ENCODE data around the gene EFNA5. TPM values are rescaled to one million over a fixed set of nuclear protein-coding genes. Genes with fewer than 3 reads are reported as not detected.

EFNA5 gene
- total RNA-seq, 4 donors from 2014 or later = 6.8 to 17.9 (median 11.5) TPM

DNA sequence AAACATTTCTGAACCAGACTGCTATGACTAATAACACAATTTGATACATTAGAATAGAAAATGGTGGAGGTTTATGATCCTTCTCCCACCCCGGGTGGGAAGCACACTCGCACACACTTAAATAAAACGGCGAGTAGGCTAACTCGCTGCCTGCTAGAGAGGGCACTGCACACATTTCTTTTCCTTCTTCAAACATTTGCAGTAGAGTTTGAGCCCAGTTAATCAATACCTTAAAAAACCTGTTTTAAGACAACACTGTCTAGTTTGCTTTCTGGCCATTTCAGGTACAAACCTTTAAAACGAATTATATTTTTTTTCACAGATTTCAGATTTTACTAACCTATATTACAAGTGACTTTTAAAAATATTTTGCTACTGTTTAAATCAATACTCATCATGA is 63.5 kb downstream of the EFNA5 start:
- Histone ChIP-seq H3K27ac (no peak overlapping the region), H3K9me3 (no peaks in the 10 kb centered on the region), H3K27me3 (no peaks in the 10 kb centered on the region), H3K4me1 (peaks cover 0 to 30% (median 14%) of the 10 kb centered on the region in 3 donors), H3K36me3 (no peaks in the 10 kb centered on the region), H3K4me3 (no peak overlapping the region)
- intact Hi-C loops (cut with DNase I) = no loop called here
- no peak for TF ChIP-seq POLR2A (IDR thresholded peaks at IDR 0.05)
- TF ChIP-seq, protein P1, sequence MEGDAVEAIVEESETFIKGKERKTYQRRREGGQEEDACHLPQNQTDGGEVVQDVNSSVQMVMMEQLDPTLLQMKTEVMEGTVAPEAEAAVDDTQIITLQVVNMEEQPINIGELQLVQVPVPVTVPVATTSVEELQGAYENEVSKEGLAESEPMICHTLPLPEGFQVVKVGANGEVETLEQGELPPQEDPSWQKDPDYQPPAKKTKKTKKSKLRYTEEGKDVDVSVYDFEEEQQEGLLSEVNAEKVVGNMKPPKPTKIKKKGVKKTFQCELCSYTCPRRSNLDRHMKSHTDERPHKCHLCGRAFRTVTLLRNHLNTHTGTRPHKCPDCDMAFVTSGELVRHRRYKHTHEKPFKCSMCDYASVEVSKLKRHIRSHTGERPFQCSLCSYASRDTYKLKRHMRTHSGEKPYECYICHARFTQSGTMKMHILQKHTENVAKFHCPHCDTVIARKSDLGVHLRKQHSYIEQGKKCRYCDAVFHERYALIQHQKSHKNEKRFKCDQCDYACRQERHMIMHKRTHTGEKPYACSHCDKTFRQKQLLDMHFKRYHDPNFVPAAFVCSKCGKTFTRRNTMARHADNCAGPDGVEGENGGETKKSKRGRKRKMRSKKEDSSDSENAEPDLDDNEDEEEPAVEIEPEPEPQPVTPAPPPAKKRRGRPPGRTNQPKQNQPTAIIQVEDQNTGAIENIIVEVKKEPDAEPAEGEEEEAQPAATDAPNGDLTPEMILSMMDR (IDR thresholded peaks at IDR 0.05) = no peak
- WGBS, 2 donors = 82 to 90% methylated on average over 6 of the region's 6 CpGs
- DNase-seq = no peak

DNA sequence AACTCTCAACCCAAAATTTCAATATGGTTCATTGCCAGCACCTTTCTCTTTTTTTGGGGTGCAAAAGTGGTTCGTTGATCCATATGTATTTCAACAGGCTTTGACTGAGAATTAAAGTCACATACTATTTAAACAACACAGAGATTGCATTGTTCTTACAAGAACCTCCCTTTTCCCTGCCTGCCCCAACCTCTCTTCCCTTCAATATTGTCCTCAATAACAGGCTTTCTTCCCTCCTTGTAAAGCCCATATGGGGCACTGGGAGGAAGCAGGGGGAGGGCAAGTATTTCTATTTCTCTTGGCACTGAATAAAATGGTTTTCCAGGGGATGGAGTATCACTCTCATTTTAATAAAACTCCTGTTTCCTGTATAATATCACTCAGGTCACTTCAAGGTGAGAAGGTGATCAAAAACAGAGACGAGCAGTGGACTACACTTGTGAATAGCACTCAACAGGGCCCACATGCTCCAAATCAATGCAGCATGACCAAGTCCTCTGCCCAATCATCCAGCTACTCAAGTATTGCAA is 65.1 kb downstream of the EFNA5 start:
- no peak overlapping the region for H3K4me3 ChIP-seq
- intact Hi-C loops (cut with DNase I) = no loop called here
- H3K36me3 ChIP-seq = no peaks in the 10 kb centered on the region
- 68 to 79% methylated on average over 2 of the region's 2 CpGs for WGBS, 2 donors
- TF ChIP-seq POLR2A (IDR thresholded peaks at IDR 0.05) = no peak
- TF ChIP-seq, protein P1 (IDR thresholded peaks at IDR 0.05) = no peak
- H3K27me3 ChIP-seq = no peaks in the 10 kb centered on the region
- no peak for DNase-seq
- H3K27ac ChIP-seq = no peak overlapping the region
- no peaks in the 10 kb centered on the region for H3K9me3 ChIP-seq
- peaks cover 0 to 30% (median 14%) of the 10 kb centered on the region in 3 donors for H3K4me1 ChIP-seq

DNA sequence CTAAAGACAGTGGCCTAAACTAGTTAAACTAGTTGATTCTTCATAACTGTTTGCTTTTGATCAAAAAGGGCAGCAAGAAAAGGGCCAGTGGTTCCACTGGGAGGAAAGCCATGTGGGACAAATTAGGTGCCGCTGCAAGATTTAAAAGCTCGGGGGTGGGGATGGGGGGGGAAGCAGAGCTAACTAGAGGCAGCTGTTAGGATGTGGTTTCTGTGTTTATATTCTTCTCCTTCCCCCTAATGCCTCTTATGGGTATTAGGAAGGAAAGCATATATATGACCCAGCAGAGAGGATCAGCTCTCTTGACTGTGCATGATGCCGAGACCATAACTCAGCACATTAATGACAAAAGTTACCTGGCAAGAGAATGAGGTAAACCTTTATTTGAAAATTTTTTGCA is 65.7 kb downstream of the EFNA5 start:
- Histone ChIP-seq H3K4me1 (peaks cover 0 to 30% (median 14%) of the 10 kb centered on the region in 3 donors), H3K27ac (no peak overlapping the region), H3K27me3 (no peaks in the 10 kb centered on the region), H3K9me3 (no peaks in the 10 kb centered on the region), H3K36me3 (no peaks in the 10 kb centered on the region), H3K4me3 (no peak overlapping the region)
- 19 to 32% methylated on average over 2 to 3 of the region's 3 CpGs for WGBS, 2 donors
- DNase-seq = no peak
- intact Hi-C loops (cut with DNase I) = no loop called here
- TF ChIP-seq, protein P1 (IDR thresholded peaks at IDR 0.05) = no peak
- no peak for TF ChIP-seq POLR2A (IDR thresholded peaks at IDR 0.05)

DNA sequence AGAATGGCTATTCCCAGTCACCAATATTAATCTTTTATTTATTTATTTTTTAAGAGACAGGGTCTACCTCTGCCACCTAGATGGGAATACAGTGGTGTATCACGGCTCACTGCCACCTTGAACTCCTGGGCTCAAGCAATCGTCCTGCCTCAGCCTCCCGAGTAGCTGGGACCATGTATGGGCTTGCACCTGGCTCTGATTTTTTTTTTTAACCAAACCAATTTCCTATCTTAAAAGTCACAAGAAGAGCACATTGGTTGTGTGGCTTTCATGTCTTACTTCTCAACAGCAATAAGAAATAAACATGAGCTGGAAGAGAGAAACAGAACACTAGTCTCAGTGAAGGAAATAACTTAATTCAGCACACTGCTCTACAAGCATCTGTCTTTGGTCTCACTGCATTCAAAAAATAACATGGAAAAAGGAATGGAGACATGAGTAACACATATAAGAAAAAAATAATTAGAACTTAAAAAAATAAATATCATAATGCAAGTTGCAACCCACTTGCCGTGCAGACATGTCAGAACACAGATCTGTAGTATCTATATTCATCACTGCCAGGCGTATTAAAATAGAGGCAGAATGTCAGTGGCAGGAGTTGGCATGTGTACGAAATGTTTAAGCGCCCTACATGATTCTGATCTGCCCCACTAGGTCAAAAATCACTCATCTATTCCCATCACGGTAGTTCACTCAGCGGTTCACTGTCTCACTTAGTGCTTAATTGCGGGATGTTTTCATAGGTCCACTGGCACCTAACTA is 66.4 kb downstream of the EFNA5 start:
- H3K9me3 ChIP-seq = no peaks in the 10 kb centered on the region
- H3K4me1 ChIP-seq = peaks cover 0 to 30% (median 14%) of the 10 kb centered on the region in 3 donors
- TF ChIP-seq, protein P1 (IDR thresholded peaks at IDR 0.05) = no peak
- TF ChIP-seq POLR2A (IDR thresholded peaks at IDR 0.05) = no peak
- WGBS, 2 donors = 30 to 62% methylated on average over 10 of the region's 10 CpGs
- no peaks in the 10 kb centered on the region for H3K36me3 ChIP-seq
- intact Hi-C loops (cut with DNase I) = no loop called here
- no peaks in the 10 kb centered on the region for H3K27me3 ChIP-seq
- DNase-seq = no peak
- no peak overlapping the region for H3K27ac ChIP-seq
- H3K4me3 ChIP-seq = no peak overlapping the region

DNA sequence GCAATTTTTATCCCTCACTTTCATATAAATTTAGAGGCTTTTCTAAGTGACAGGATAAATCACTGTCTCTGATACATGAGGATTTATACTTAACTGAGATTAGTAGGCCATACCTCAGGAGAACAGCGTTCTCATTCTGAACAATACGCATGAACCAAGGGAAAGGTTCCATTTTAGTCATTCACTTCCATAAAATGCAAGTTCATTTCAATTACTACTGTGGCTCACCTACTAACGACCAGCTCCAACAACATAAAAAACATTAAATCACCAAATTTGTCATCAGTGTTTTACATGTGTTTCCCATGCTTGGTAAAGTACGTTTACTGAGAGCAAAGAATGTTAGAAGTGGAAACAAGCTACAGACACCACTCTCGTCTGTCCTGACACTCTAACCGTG is 67.4 kb downstream of the EFNA5 start:
- Histone ChIP-seq H3K4me1 (peaks cover 0 to 30% (median 14%) of the 10 kb centered on the region in 3 donors), H3K36me3 (no peaks in the 10 kb centered on the region), H3K27ac (no peak overlapping the region), H3K4me3 (no peak overlapping the region), H3K9me3 (no peaks in the 10 kb centered on the region), H3K27me3 (no peaks in the 10 kb centered on the region)
- intact Hi-C loops (cut with DNase I) = no loop called here
- TF ChIP-seq, protein P1 (IDR thresholded peaks at IDR 0.05) = no peak
- no peak for TF ChIP-seq POLR2A (IDR thresholded peaks at IDR 0.05)
- WGBS, 2 donors = 78 to 91% methylated on average over 6 of the region's 6 CpGs
- no peak for DNase-seq

Data from esophagus squamous epithelium (tissue), 5 donors.